HL-60 (cell line): ENCODE results near the gene ERCC2.

Experiments used
- DNase-seq, 2 experiments: peaks; one replicate each; pipeline ENCODE4 v3.0.0-alpha.2; 2010 to 2020; ENCODE audit warnings: low read depth in 1 of 2, low spot score in 1 of 2
- H3K27ac ChIP-seq: fragments of 250-450 bp; sonication (Bioruptor Pico); replicated peaks from 2 replicates; pipeline ENCODE4 v1.5.1; 2020; ENCODE audit warnings: mild to moderate bottlenecking, moderate library complexity
- H3K27me3 ChIP-seq: fragments of 250-450 bp; sonication (Bioruptor Pico); 2 replicates; pipeline ENCODE4 v1.5.1; 2021; ENCODE audit warnings: mild to moderate bottlenecking, moderate library complexity; ENCODE audit not compliant: insufficient read depth, poor library complexity, severe bottlenecking
- H3K4me3 ChIP-seq: replicated peaks from 2 replicates; pipeline ENCODE4 v1.5.1; 2011; ENCODE audit warnings: mild to moderate bottlenecking, control low read depth, low read length; ENCODE audit not compliant: insufficient read depth
- GABPA ChIP-seq: IDR thresholded peaks from 2 replicates; pipeline ENCODE4 v1.6.1; 2012; ENCODE audit warnings: low read depth
- POLR2AphosphoS5 ChIP-seq: IDR thresholded peaks from 2 replicates; pipeline ENCODE4 v1.6.1; 2012; ENCODE audit warnings: low read depth
- SPI1 ChIP-seq: IDR thresholded peaks from 2 replicates; pipeline ENCODE4 v1.6.1; 2012; ENCODE audit warnings: low read depth, mild to moderate bottlenecking, borderline replicate concordance
- TF ChIP-seq, protein P1 (sequence below): IDR thresholded peaks from one replicate; pipeline ENCODE4 v1.5.1; 2011; ENCODE audit warnings: low read length, control low read depth, inconsistent platforms; ENCODE audit not compliant: insufficient read depth
- TF ChIP-seq, protein P2 (sequence below): IDR thresholded peaks from 2 replicates; pipeline ENCODE4 v1.6.1; 2012; ENCODE audit warnings: low read depth; ENCODE audit not compliant: insufficient replicate concordance

The ERCC2 gene

DNA sequence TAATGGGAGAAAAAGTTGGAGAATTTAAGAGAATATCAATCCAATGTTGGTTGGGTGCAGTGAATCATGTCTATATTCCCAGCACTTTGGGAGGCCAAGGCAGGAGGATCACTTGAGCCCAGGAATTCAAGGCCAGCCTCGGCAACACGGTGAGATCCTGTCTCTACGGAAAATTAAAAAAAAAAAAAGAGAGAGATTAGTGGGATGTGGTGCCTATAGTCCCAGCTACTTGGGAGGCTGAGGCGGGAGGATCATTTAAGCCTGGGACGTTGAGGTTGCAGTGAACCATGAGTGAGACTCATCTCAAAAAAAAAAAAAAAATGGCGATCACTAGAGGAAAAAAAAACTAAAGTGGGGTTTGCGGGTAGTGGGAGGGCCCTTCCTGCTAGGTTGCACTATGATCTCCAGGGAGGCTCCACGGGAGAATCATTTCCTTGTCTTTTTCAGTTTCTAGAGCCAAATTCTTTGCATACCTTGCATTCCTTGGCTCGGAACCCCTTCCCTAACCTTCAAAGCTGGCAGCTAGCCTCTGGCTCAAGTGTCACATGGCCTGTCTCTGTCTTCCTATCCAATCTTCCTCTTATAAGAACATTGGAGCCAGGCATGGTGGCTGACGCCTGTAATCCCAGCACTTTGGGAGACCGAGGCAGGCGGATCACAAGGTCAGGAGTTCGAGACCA, 5.8 kb upstream of the ERCC2 start:
- Histone ChIP-seq H3K27me3 (no peaks in the 10 kb centered on the region), H3K4me3 (no peak overlapping the region), H3K27ac (no peak overlapping the region)
- no peak for DNase-seq
- TF ChIP-seq POLR2AphosphoS5: no peak
- TF ChIP-seq, protein P1, sequence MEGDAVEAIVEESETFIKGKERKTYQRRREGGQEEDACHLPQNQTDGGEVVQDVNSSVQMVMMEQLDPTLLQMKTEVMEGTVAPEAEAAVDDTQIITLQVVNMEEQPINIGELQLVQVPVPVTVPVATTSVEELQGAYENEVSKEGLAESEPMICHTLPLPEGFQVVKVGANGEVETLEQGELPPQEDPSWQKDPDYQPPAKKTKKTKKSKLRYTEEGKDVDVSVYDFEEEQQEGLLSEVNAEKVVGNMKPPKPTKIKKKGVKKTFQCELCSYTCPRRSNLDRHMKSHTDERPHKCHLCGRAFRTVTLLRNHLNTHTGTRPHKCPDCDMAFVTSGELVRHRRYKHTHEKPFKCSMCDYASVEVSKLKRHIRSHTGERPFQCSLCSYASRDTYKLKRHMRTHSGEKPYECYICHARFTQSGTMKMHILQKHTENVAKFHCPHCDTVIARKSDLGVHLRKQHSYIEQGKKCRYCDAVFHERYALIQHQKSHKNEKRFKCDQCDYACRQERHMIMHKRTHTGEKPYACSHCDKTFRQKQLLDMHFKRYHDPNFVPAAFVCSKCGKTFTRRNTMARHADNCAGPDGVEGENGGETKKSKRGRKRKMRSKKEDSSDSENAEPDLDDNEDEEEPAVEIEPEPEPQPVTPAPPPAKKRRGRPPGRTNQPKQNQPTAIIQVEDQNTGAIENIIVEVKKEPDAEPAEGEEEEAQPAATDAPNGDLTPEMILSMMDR: no peak
- TF ChIP-seq, protein P2, sequence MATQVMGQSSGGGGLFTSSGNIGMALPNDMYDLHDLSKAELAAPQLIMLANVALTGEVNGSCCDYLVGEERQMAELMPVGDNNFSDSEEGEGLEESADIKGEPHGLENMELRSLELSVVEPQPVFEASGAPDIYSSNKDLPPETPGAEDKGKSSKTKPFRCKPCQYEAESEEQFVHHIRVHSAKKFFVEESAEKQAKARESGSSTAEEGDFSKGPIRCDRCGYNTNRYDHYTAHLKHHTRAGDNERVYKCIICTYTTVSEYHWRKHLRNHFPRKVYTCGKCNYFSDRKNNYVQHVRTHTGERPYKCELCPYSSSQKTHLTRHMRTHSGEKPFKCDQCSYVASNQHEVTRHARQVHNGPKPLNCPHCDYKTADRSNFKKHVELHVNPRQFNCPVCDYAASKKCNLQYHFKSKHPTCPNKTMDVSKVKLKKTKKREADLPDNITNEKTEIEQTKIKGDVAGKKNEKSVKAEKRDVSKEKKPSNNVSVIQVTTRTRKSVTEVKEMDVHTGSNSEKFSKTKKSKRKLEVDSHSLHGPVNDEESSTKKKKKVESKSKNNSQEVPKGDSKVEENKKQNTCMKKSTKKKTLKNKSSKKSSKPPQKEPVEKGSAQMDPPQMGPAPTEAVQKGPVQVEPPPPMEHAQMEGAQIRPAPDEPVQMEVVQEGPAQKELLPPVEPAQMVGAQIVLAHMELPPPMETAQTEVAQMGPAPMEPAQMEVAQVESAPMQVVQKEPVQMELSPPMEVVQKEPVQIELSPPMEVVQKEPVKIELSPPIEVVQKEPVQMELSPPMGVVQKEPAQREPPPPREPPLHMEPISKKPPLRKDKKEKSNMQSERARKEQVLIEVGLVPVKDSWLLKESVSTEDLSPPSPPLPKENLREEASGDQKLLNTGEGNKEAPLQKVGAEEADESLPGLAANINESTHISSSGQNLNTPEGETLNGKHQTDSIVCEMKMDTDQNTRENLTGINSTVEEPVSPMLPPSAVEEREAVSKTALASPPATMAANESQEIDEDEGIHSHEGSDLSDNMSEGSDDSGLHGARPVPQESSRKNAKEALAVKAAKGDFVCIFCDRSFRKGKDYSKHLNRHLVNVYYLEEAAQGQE: no peak
- TF ChIP-seq GABPA: no peak

DNA sequence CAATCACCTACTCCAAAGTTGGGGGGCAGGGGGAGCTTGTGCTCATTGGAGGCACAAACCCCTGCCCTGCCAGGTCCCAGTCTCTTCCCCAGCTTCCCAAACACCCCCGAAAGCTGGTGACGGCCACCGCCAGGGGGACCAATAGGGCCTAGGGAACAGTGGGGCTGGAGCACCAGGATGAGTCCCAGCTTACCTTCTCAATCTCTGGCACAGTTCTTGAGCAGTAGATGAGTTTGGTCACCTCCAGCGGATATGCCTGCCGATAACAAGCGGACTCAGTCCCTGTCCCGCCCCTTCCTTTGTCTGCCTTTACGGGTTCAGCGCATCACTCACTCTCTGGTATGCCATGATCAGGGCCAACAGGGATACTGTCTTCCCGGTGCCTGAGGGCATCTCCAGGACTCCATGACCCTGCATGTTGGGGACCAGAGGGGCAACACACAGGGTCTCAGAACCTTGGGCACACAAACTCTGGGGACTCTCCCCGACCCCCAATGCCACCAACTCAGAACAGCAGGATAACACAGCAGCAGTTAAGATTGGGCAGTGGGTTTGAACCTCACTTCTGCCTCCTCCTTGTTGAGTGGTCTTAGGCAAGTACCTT, 1.5 kb downstream of the ERCC2 start:
- no peak for DNase-seq
- no peak for TF ChIP-seq GABPA
- no peak for TF ChIP-seq SPI1
- TF ChIP-seq POLR2AphosphoS5: no peak
- TF ChIP-seq, protein P2: no peak
- TF ChIP-seq, protein P1: no peak
- H3K27me3 ChIP-seq: no peaks in the 10 kb centered on the region
- no peak overlapping the region for H3K27ac ChIP-seq
- H3K4me3 ChIP-seq: no peak overlapping the region

DNA sequence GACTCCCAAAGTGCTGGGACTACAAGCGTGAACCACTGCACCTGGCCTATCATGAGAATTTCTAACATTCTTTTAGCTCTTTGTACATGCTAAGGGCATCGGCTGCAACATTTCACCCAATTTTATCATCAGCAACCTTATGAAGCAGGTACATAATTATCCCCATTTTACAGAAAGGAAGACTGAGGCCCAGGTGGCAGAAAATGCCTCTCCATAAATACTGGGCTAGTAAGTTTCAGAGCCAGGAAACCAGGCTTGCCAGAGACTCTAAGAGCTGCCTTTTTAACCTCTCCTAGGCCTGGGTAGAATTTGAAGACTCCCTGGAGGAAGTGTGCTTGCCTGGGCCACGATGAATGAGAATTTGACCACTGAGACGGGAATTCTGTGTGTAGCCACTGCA, 2.2 kb downstream of the ERCC2 start:
- no peak for DNase-seq
- Histone ChIP-seq H3K27me3 (no peaks in the 10 kb centered on the region), H3K4me3 (no peak overlapping the region), H3K27ac (no peak overlapping the region)
- TF ChIP-seq, protein P1: no peak
- TF ChIP-seq GABPA: no peak
- TF ChIP-seq, protein P2: no peak
- TF ChIP-seq POLR2AphosphoS5: no peak
- no peak for TF ChIP-seq SPI1
